Adipocyte (in vitro differentiated cells): ENCODE results near the gene ASCC3.
A peak's percentile ranks its signal among the peaks of the same experiment; 100 is the strongest.

Experiments used
- DNase-seq: peaks from one replicate; pipeline ENCODE4 v3.0.0-alpha.2; 2015; ENCODE audit warnings: low read depth
- H3K27me3 ChIP-seq: replicated peaks from 2 replicates; pipeline ENCODE4 v1.7.0; 2013; ENCODE audit warnings: mild to moderate bottlenecking, low read length, moderate library complexity; ENCODE audit not compliant: control insufficient read depth, insufficient read depth
- H3K36me3 ChIP-seq: 2 replicates; pipeline ENCODE4 v1.7.0; 2013; ENCODE audit warnings: low read length, mild to moderate bottlenecking, moderate library complexity; ENCODE audit not compliant: control insufficient read depth, insufficient read depth, severe bottlenecking
- H3K4me1 ChIP-seq: 2 replicates; pipeline ENCODE4 v1.7.0; 2013; ENCODE audit warnings: mild to moderate bottlenecking, low read length, moderate library complexity; ENCODE audit not compliant: control insufficient read depth, insufficient read depth
- H3K4me3 ChIP-seq: 2 replicates; pipeline ENCODE4 v1.7.0; 2013; ENCODE audit warnings: mild to moderate bottlenecking, low read length, moderate library complexity
- H3K9ac ChIP-seq: 2 replicates; pipeline ENCODE4 v1.7.0; 2013; ENCODE audit warnings: mild to moderate bottlenecking, low read length, moderate library complexity
- H3K9me3 ChIP-seq: 2 replicates; pipeline ENCODE4 v1.7.0; 2013; ENCODE audit warnings: mild to moderate bottlenecking, low read length, moderate library complexity; ENCODE audit not compliant: control insufficient read depth

The ASCC3 gene

DNA sequence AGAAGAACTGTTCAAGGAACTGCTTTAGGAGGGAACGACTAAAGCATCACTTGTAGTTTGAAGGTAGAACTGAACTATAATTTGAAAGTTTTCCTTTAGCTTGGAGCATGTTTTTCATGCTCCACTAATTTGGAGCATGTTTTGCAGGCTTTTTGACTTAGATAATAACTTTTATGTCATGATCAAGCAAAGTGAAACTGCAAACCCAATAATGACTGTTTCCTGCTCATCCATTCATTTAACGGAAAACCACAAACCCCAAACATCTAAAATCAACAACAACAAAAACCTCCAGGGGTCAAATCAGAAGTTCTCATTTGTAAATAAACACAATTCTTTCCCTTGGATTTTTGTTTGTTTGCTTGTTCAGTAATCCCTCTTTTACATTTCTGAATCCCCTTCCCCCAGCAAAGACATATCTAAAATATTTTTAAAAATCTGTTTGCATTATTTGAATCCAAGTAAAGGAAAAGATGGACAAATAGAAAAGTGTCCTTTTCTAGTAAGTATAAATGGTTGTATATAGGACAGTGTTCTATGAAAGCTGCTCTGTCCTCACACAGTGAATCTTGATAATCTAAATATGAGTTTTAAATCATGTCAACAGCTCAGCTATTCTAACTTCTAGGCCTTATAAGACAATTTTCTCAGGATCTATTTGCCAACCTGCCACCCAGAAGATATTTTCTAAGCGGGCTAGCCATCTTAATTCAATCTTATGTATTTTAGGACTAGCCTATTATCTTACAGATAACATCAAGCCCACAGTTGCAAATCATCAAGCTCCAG lies 419.0 kb downstream of the ASCC3 start:
- Histone ChIP-seq H3K36me3 (no peaks in the 10 kb centered on the region), H3K9me3 (no peaks in the 10 kb centered on the region), H3K4me3 (peak overlapping the region; percentile 94), H3K27me3 (peaks cover 14% of the 10 kb centered on the region), H3K4me1 (peaks cover 23% of the 10 kb centered on the region), H3K9ac (peak overlapping the region; percentile 94)
- no peak for DNase-seq

DNA sequence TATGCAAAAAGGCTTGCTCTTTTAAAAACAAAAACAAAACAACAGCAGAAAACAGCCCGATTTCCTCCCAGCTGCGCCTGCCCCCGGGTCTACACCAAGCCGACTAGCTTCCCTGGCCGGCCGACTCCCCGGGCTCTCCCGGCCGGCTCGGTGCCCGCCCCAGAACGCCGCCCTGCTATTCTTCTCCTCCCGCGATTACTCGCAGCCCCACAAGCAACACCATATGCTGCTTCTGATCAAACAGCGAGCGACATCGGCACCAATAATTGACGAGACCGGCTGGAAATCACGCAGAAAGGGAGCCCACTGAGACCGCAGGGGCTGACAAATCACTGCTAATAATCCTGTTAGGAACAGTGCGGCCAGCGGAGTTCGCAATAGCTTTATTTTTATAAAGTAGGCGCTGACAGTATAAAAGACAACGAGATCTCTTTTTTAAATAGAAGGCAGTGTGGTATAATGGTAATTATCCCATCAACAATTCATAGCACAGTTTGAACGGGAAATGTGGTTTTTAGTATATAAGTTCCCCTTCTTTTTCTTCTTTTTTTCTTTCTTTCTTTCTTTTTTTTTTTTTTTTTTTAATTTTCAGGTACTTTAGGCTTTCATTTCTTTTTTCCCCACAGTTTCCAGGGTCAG lies 419.7 kb downstream of the ASCC3 start:
- peak overlapping the region; percentile 94 for H3K4me3 ChIP-seq
- H3K27me3 ChIP-seq = peaks cover 8% of the 10 kb centered on the region
- no peaks in the 10 kb centered on the region for H3K36me3 ChIP-seq
- peaks cover 23% of the 10 kb centered on the region for H3K4me1 ChIP-seq
- no peaks in the 10 kb centered on the region for H3K9me3 ChIP-seq
- peak overlapping the region; percentile 94 for H3K9ac ChIP-seq
- DNase-seq = no peak

DNA sequence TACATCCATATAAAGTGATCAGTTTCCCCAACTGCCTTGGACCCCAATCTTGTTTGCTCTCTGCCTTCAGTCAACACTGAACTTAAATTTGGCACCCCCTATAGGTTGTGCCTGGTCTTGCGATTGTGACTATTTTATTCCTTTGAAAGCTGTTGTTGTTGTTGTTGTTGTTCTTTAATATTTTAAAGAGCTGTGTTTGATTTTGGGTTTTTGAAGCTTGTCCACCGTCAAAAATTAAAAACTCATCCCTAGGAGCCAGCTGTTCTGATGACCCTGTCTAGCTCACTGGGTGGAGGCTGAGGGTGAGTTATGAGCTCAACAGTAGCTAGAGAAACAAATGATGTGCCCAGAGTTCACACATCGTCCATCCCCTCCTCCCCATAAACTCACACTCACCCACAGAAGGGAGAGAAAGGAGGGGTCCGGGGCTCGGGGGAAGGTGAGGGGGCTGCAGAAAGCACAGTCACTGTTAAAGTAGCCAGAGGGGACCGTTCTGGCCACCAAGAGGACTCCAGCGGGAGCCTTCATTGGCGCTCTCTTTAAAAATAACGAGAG lies 420.4 kb downstream of the ASCC3 start:
- Histone ChIP-seq H3K9me3 (peaks cover 2% of the 10 kb centered on the region), H3K4me3 (peak overlapping the region; percentile 94), H3K9ac (peak overlapping the region; percentile 94), H3K36me3 (no peaks in the 10 kb centered on the region), H3K27me3 (peaks cover 2% of the 10 kb centered on the region), H3K4me1 (peaks cover 18% of the 10 kb centered on the region)
- DNase-seq = no peak

DNA sequence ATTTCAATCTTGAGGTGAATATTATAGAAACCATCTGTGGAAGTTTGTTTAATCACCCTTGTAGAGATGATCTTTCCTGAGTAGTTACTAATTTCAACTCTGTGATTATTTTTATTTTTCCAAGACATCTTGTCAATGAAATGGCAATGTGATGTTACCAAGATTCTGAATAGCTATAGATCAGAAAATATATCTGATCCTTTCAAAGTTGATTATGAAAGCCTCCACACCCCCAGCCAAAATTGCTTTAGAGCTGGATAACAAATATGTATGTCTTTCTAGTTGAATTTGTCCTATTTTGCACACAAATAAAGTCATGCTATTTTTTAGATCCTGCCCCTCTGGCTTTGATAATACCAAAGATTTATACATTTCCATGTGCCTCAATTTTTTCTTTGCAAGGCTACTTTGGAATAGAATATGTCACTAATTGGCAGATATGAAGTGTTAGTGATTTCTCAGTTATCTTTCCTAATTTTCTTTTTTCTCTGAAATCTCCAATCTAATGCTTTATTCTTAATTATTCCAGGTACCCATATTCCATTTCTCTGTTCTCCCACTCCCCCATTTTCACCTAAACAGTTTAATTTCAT lies 421.4 kb downstream of the ASCC3 start:
- Histone ChIP-seq H3K4me3 (peak overlapping the region; percentile 94), H3K27me3 (no peaks in the 10 kb centered on the region), H3K9ac (peak overlapping the region; percentile 57), H3K9me3 (peaks cover 2% of the 10 kb centered on the region), H3K36me3 (no peaks in the 10 kb centered on the region), H3K4me1 (peaks cover 15% of the 10 kb centered on the region)
- no peak for DNase-seq

DNA sequence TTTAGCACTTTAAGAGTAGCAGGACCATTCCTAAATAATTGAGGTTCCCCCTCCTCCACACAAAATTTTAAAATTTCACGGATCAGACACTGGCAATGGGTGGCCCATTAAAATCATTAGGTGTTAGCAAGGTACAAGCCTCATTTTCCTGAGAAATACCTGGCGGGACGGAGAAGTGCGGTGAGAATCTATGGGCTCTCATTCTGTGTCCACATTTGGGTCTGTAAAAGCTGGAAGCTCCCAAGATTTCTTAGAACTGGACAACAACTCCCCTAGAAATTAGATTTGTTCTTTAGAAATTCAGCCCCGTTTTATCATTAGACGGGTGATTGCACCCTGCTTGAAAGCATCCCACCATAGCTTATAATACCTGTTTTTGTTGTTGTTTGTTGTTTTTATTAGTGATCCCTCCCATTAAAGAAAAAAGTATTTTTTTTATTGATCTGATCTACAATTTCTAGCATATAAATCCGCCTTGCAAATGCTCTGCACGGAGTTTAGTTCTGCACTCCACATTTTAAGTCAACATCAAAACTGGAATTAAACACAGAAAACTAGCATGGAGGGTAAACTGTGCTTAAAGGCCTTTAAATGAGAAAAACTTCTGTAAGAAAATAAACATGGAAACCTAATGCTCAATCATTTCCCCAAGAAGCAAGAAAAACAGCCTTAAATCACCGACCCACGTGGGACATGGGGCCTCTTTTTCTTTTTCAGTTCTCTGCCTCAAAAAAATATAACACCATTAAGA lies 422.1 kb downstream of the ASCC3 start:
- H3K4me1 ChIP-seq = peaks cover 15% of the 10 kb centered on the region
- H3K36me3 ChIP-seq = no peaks in the 10 kb centered on the region
- no peaks in the 10 kb centered on the region for H3K27me3 ChIP-seq
- H3K9ac ChIP-seq = peak overlapping the region; percentile 30
- peaks cover 2% of the 10 kb centered on the region for H3K9me3 ChIP-seq
- peak overlapping the region; percentile 54 for H3K4me3 ChIP-seq
- DNase-seq = no peak
